HepG2 (cell line): Measurements from ENCODE around the gene VWCE. TPM values are rescaled to one million over a fixed set of nuclear protein-coding genes. Genes with fewer than 3 reads are reported as not detected.
A peak's percentile ranks its signal among the peaks of the same experiment; 100 is the strongest.

Source experiments
- AKAP8 ChIP-seq: sonication (generic); formaldehyde crosslinking; IDR thresholded peaks from 2 replicates; pipeline ENCODE4 v1.5.1; 2020; ENCODE audit warnings: mild to moderate bottlenecking, missing genetic modification reagents
- BCL6 ChIP-seq: IDR thresholded peaks from 2 replicates; pipeline ENCODE4 v1.6.1; 2016; ENCODE audit warnings: missing genetic modification reagents, missing compliant biosample characterization
- GTF2F1 ChIP-seq: fragments of 150-350 bp; IDR thresholded peaks from 2 replicates; pipeline ENCODE4 v1.6.1; 2014; ENCODE audit warnings: low read length
- MED1 ChIP-seq: sonication (generic); formaldehyde crosslinking; IDR thresholded peaks from 2 replicates; pipeline ENCODE4 v1.4.0; 2020; ENCODE audit warnings: missing genetic modification reagents
- PTBP1 ChIP-seq: fragments of 200-400 bp; formaldehyde crosslinking; IDR thresholded peaks from 2 replicates; pipeline ENCODE4 v1.6.1; 2018; ENCODE audit warnings: low read length, low read depth; ENCODE audit not compliant: poor library complexity, severe bottlenecking
- RARG ChIP-seq: sonication (generic); formaldehyde crosslinking; IDR thresholded peaks from 2 replicates; pipeline ENCODE4 v1.4.0; 2020; ENCODE audit warnings: low read depth, mild to moderate bottlenecking, missing genetic modification reagents
- SAFB2 ChIP-seq: sonication (generic); formaldehyde crosslinking; IDR thresholded peaks from 2 replicates; pipeline ENCODE4 v1.5.1; 2020; ENCODE audit warnings: missing genetic modification reagents, low read depth, mild to moderate bottlenecking, borderline replicate concordance
- SAP130 ChIP-seq: IDR thresholded peaks from 2 replicates; pipeline ENCODE4 v1.6.1; 2016; ENCODE audit warnings: low read depth
- SIX1 ChIP-seq: sonication (generic); formaldehyde crosslinking; IDR thresholded peaks from 2 replicates; pipeline ENCODE4 v1.4.0; 2020; ENCODE audit warnings: missing genetic modification reagents, borderline replicate concordance
- TP53 ChIP-seq: sonication (generic); formaldehyde crosslinking; conservative IDR thresholded peaks from 2 replicates; pipeline ENCODE4 v1.4.0; 2020; ENCODE audit warnings: missing genetic modification reagents
- ZBTB42 ChIP-seq: sonication (generic); formaldehyde crosslinking; IDR thresholded peaks from 2 replicates; pipeline ENCODE4 v1.5.0; 2020; ENCODE audit warnings: mild to moderate bottlenecking, missing genetic modification reagents
- ZMYM2 ChIP-seq: sonication (generic); formaldehyde crosslinking; IDR thresholded peaks from 2 replicates; pipeline ENCODE4 v1.8.0; 2022; ENCODE audit warnings: mild to moderate bottlenecking, missing genetic modification reagents
- ZNF891 ChIP-seq: sonication (generic); formaldehyde crosslinking; IDR thresholded peaks from 2 replicates; pipeline ENCODE4 v1.5.0; 2020; ENCODE audit warnings: mild to moderate bottlenecking, missing genetic modification reagents
- polyA plus RNA-seq, 8 experiments: library from polyadenylated mRNA; depleted of rRNA in 3 of 8; stranded (reverse) in 7 of 8; unstranded in 1 of 8; fragments of >200 nt; fragmentation: Illumina TruSeq in 4 of 8; extraction: Trizol in 4 of 8; gene quantifications; 2 replicates each; pipeline versions ENCODE4 v1.2.1 to v1.2.3, GENCODE V29; 2011 to 2016; ENCODE audit warnings: low read depth in 4 of 8, missing spikeins in 1 of 8, mixed read lengths in 1 of 8; ENCODE audit not compliant: insufficient read depth in 1 of 8
- total RNA-seq, 5 experiments: library from RNA; depleted of rRNA; stranded (reverse); fragments of >200 nt; fragmentation: Illumina TruSeq; extraction: Trizol; gene quantifications; 2 replicates each; pipeline ENCODE4 v1.2.3, GENCODE V29; 2016; ENCODE audit warnings: low read depth in 1 of 5
- TF ChIP-seq, protein P1 (sequence below): sonication (generic); formaldehyde crosslinking; IDR thresholded peaks from 2 replicates; pipeline ENCODE4 v1.8.1; 2023; ENCODE audit warnings: missing genetic modification reagents, mild to moderate bottlenecking, borderline replicate concordance
- TF ChIP-seq, protein P2 (sequence below): sonication (generic); formaldehyde crosslinking; IDR thresholded peaks from 2 replicates; pipeline ENCODE4 v1.4.0; 2020; ENCODE audit warnings: missing genetic modification reagents, borderline replicate concordance
- TF ChIP-seq, protein P3 (sequence below): sonication (generic); formaldehyde crosslinking; IDR thresholded peaks from 2 replicates; pipeline ENCODE4 v1.4.0; 2020; ENCODE audit warnings: missing genetic modification reagents
- TF ChIP-seq, protein P4 (sequence below): sonication (generic); formaldehyde crosslinking; IDR thresholded peaks from 2 replicates; pipeline ENCODE4 v1.4.0; 2020; ENCODE audit warnings: missing genetic modification reagents, borderline replicate concordance

Gene VWCE
- total and polyA plus RNA-seq, 2 of the 13 experiments (the other 11 are each of a cell fraction or from before 2014, with no cell fraction given): 27.6 to 58.3 TPM

DNA sequence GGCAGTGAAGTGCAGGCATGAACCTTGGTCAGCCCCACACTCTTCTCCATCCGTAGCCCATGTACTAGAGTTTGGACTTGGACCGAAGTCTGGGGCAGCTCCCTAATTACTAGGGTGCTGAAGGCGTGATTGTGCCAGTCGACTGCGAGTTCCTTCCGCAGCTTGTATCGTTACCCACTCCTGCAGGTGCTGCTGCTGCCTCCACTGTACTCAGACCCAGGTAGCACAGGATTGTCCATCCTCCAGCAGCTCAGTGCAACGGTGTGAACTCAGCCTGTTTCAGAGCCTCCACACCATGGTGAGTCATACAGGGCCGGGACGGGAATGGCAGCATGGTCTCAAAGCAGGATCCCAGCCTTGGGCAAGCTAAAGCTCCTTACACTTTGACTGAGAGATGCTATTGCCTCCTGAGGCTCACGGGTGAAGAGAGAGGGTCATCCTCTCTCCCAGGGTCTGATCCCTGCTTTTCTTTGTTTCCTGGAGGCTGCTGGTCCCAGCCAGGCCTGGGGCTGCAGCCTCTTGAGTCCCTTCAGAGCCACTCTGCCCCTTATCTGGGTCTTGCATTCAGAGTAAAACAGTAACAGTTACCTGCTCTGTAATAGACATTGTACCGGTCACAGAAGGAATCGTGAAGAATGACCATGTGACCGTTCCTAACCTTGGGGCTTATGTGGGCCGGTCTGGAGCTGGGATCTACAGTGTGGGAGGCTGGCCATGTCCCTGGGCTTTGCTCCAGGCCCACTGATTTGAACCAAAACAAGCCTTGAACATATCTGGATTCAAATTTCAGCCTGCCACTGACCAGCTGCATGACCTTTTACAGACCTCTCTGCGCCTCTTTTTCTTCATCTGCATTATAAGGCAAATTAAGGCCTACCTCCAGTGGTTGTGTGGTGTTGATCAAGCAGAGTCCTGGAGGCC lies 39.6 kb upstream of the VWCE start (continued):
- TF ChIP-seq ZBTB42 (CRISPR knock-in tag) (0 out of 2 replicates have a peak, but pooled peaks have one; percentile 4), GTF2F1 (0 out of 2 replicates have a peak, but pooled peaks have one; percentile 58), BCL6 (0 out of 2 replicates have a peak, but pooled peaks have one; percentile 30), ZMYM2 (CRISPR knock-in tag) (0 out of 2 replicates have a peak, but pooled peaks have one; percentile 8), SAP130 (peak; percentile 77), SIX1 (CRISPR knock-in tag) (no peak), PTBP1 (no peak), AKAP8 (peak; percentile 45; the same call in 1 of the 2 replicates), SAFB2 (CRISPR knock-in tag) (peak; percentile 55; the same call in 1 of the 2 replicates), MED1 (CRISPR knock-in tag) (peak; percentile 79), RARG (CRISPR knock-in tag) (0 out of 2 replicates have a peak, but pooled peaks have one; percentile 11), TP53 (CRISPR knock-in tag) (no peak), ZNF891 (CRISPR knock-in tag) (peak; percentile 82)
- TF ChIP-seq, protein P1, sequence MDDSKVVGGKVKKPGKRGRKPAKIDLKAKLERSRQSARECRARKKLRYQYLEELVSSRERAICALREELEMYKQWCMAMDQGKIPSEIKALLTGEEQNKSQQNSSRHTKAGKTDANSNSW (CRISPR knock-in tag): no peak
- TF ChIP-seq, protein P2, sequence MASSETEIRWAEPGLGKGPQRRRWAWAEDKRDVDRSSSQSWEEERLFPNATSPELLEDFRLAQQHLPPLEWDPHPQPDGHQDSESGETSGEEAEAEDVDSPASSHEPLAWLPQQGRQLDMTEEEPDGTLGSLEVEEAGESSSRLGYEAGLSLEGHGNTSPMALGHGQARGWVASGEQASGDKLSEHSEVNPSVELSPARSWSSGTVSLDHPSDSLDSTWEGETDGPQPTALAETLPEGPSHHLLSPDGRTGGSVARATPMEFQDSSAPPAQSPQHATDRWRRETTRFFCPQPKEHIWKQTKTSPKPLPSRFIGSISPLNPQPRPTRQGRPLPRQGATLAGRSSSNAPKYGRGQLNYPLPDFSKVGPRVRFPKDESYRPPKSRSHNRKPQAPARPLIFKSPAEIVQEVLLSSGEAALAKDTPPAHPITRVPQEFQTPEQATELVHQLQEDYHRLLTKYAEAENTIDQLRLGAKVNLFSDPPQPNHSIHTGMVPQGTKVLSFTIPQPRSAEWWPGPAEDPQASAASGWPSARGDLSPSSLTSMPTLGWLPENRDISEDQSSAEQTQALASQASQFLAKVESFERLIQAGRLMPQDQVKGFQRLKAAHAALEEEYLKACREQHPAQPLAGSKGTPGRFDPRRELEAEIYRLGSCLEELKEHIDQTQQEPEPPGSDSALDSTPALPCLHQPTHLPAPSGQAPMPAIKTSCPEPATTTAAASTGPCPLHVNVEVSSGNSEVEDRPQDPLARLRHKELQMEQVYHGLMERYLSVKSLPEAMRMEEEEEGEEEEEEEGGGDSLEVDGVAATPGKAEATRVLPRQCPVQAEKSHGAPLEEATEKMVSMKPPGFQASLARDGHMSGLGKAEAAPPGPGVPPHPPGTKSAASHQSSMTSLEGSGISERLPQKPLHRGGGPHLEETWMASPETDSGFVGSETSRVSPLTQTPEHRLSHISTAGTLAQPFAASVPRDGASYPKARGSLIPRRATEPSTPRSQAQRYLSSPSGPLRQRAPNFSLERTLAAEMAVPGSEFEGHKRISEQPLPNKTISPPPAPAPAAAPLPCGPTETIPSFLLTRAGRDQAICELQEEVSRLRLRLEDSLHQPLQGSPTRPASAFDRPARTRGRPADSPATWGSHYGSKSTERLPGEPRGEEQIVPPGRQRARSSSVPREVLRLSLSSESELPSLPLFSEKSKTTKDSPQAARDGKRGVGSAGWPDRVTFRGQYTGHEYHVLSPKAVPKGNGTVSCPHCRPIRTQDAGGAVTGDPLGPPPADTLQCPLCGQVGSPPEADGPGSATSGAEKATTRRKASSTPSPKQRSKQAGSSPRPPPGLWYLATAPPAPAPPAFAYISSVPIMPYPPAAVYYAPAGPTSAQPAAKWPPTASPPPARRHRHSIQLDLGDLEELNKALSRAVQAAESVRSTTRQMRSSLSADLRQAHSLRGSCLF (CRISPR knock-in tag): no peak
- TF ChIP-seq, protein P3, sequence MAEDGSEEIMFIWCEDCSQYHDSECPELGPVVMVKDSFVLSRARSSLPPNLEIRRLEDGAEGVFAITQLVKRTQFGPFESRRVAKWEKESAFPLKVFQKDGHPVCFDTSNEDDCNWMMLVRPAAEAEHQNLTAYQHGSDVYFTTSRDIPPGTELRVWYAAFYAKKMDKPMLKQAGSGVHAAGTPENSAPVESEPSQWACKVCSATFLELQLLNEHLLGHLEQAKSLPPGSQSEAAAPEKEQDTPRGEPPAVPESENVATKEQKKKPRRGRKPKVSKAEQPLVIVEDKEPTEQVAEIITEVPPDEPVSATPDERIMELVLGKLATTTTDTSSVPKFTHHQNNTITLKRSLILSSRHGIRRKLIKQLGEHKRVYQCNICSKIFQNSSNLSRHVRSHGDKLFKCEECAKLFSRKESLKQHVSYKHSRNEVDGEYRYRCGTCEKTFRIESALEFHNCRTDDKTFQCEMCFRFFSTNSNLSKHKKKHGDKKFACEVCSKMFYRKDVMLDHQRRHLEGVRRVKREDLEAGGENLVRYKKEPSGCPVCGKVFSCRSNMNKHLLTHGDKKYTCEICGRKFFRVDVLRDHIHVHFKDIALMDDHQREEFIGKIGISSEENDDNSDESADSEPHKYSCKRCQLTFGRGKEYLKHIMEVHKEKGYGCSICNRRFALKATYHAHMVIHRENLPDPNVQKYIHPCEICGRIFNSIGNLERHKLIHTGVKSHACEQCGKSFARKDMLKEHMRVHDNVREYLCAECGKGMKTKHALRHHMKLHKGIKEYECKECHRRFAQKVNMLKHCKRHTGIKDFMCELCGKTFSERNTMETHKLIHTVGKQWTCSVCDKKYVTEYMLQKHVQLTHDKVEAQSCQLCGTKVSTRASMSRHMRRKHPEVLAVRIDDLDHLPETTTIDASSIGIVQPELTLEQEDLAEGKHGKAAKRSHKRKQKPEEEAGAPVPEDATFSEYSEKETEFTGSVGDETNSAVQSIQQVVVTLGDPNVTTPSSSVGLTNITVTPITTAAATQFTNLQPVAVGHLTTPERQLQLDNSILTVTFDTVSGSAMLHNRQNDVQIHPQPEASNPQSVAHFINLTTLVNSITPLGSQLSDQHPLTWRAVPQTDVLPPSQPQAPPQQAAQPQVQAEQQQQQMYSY (CRISPR knock-in tag): no peak
- TF ChIP-seq, protein P4, sequence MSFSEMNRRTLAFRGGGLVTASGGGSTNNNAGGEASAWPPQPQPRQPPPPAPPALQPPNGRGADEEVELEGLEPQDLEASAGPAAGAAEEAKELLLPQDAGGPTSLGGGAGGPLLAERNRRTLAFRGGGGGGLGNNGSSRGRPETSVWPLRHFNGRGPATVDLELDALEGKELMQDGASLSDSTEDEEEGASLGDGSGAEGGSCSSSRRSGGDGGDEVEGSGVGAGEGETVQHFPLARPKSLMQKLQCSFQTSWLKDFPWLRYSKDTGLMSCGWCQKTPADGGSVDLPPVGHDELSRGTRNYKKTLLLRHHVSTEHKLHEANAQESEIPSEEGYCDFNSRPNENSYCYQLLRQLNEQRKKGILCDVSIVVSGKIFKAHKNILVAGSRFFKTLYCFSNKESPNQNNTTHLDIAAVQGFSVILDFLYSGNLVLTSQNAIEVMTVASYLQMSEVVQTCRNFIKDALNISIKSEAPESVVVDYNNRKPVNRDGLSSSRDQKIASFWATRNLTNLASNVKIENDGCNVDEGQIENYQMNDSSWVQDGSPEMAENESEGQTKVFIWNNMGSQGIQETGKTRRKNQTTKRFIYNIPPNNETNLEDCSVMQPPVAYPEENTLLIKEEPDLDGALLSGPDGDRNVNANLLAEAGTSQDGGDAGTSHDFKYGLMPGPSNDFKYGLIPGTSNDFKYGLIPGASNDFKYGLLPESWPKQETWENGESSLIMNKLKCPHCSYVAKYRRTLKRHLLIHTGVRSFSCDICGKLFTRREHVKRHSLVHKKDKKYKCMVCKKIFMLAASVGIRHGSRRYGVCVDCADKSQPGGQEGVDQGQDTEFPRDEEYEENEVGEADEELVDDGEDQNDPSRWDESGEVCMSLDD: no peak
